Measurements from ENCODE around the gene CACNA2D2.

- TF ChIP-seq, protein P1, sequence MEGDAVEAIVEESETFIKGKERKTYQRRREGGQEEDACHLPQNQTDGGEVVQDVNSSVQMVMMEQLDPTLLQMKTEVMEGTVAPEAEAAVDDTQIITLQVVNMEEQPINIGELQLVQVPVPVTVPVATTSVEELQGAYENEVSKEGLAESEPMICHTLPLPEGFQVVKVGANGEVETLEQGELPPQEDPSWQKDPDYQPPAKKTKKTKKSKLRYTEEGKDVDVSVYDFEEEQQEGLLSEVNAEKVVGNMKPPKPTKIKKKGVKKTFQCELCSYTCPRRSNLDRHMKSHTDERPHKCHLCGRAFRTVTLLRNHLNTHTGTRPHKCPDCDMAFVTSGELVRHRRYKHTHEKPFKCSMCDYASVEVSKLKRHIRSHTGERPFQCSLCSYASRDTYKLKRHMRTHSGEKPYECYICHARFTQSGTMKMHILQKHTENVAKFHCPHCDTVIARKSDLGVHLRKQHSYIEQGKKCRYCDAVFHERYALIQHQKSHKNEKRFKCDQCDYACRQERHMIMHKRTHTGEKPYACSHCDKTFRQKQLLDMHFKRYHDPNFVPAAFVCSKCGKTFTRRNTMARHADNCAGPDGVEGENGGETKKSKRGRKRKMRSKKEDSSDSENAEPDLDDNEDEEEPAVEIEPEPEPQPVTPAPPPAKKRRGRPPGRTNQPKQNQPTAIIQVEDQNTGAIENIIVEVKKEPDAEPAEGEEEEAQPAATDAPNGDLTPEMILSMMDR (IDR thresholded peaks at IDR 0.05): no peak
- TF ChIP-seq POLR2A (IDR thresholded peaks at IDR 0.05): no peak
Measured at GRCh38 chr3:50430950-50431435, 72.4 kb downstream of the CACNA2D2 start.

Data from adrenal gland (tissue), 5 donors.